GM21619 (cell line): ENCODE measurements around the gene RIN1.

ENCODE experiments used
- ATAC-seq: cut with Tn5 transposase; IDR thresholded peaks from one replicate; pipeline ENCODE4 v1.9.1; 2021; ENCODE audit not compliant: unreplicated experiment

RIN1 gene

DNA sequence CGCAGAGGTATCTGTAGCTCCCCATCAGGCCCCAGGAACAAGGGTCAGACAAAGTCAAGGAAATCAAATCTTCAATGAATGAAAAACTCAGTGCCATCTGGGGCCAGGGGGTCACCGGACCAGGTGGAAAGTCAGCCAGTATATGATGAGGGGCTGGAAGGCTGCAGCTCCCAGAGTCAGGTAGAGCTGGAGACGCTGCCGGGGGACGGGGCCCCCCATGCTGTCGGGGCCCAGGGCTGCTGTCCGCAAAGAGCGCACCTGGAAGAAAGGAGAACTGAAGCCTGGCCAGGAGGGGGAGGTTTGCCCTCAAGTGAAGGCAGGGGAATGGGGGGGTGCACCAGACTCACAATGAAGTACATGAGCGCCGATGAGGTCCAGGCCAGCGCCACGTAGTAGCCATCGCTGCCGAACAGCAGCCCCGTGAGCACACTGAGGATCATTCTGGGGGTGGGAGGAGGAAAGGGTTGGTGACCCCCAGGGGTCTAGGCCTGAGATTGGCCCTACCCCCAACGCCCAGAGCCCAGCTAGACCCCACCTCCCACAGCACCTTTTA, 51.6 kb downstream of the RIN1 start:
- no peak for ATAC-seq

- no peak for ATAC-seq
Observed at GRCh38 chr11:66283461-66284105, 52.7 kb downstream of the RIN1 start.

DNA sequence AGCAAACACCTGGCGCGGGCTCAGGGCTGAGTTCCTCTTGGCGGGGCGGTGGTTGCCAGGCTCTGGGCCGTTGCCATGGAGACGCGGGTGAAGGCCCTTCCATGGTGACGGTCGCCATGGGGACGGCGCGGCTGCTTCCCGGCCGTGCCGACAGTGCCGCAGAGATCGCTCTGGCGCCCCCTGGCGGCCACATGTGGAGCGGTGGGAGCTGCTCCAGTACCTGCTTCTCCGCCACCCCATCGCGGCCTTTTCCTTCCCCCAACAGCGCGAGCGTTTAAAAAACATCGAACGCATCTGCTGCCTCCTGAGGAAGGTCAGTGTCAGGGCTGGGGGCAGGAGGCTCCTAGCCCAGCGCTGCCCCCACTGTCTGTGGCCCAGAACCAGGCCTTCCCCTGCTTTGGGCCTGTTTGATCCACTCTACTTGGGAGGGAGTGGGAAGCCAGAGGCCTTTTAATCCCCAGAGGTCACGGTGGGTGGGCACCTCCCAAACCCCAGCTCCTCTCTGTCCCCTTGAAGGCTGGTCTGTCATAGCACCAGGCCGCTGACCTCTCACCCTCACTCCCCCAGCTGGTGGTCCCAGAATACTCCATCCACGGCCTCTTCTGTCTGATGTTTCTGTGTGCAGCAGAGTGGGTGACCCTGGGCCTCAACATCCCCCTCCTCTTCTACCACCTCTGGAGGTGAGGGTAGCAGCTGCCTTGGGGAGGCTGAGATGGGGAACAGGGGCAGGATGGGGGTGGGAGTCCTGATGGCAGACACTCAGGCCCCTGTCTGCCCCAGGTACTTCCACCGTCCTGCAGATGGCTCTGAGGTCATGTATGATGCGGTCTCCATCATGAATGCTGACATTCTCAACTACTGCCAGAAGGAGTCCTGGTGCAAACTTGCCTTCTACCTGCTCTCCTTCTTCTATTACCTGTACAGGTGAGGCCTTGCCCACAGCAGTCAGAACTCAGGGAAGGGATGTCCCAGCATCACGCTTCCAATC, 53.5 kb downstream of the RIN1 start:
- ATAC-seq = peak; percentile 63
